ENCODE data around the gene THSD4.
"Not testable (repeated sequence)": the region's sequence is repeated elsewhere in the genome, so short reads cannot be mapped to it uniquely, and the experiment has no call there.

DNA sequence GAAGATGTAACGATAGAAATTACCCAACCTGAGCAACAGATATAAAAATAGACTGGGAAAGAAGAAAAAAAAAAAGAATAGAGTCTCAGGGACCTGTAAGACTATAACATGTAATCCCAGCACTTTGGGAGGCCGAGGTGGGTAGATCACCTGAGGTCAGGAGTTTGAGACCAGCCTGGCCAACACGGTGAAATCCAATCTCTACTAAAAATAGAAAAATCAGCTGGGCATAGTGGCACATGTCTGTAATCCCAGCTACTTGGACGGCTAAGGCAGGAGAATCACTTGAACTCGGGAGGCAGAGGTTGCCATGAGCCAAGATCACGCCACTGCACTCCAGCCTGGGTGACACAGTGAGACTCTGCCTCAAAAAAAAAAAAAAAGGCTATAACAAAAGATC is 12.9 kb downstream of the THSD4 start:
- not testable (repeated sequence) for TF ChIP-seq EZH2 (IDR thresholded peaks at IDR 0.05; ENCODE audit: insufficient read depth, low read length)
- TF ChIP-seq, protein P1, sequence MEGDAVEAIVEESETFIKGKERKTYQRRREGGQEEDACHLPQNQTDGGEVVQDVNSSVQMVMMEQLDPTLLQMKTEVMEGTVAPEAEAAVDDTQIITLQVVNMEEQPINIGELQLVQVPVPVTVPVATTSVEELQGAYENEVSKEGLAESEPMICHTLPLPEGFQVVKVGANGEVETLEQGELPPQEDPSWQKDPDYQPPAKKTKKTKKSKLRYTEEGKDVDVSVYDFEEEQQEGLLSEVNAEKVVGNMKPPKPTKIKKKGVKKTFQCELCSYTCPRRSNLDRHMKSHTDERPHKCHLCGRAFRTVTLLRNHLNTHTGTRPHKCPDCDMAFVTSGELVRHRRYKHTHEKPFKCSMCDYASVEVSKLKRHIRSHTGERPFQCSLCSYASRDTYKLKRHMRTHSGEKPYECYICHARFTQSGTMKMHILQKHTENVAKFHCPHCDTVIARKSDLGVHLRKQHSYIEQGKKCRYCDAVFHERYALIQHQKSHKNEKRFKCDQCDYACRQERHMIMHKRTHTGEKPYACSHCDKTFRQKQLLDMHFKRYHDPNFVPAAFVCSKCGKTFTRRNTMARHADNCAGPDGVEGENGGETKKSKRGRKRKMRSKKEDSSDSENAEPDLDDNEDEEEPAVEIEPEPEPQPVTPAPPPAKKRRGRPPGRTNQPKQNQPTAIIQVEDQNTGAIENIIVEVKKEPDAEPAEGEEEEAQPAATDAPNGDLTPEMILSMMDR (IDR thresholded peaks at IDR 0.05; ENCODE audit: insufficient read depth, low read depth, low read length) = not testable (repeated sequence)
